ENCODE data around the gene HRCT1.

The HRCT1 gene

GRCh38 chr9:35945341-35946018, 39.5 kb downstream of the HRCT1 start:
- peak; percentile 84 to 88 for DNase-seq

- no peak for DNase-seq
These were observed 42.4 kb downstream of the HRCT1 start for GRCh38 chr9:35948451-35948850.

GRCh38 chr9:35948901-35949318, 42.9 kb downstream of the HRCT1 start:
- no peak for DNase-seq

- no peak for DNase-seq
These were observed 45.7 kb downstream of the HRCT1 start for GRCh38 chr9:35951736-35952135.

DNA sequence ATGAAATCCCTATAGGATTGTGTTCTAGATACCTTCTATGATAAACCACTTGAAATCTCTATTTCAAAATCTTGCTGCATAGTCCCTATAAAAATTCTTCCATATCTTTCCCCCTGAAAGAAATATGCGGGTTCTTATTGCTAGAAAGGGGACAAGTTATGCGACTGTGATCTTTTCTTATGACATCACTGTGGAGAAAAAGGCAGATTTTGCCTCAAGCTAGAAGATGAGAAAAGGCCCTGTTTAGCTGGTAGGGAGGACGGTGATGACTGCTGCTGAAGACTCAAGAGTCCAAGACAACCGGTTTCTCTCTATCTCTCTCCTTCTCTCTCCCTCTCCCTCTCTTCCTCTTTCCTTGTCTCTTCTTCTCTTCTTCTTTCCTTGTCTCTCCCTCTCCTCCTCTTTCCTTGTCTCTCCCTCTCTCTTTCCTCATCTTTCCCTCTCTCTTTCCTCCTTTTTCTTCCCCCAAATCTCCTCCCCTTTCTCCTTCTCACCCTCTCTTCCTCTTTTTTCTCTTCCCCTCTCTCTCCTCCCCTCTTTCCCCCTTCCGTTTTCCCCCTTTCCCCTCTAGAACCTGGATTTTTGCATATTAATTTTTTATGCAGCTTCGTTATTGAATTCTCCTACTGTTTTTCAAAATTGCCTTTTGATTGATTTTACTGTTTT, 46.7 kb downstream of the HRCT1 start:
- DNase-seq: no peak

DNA sequence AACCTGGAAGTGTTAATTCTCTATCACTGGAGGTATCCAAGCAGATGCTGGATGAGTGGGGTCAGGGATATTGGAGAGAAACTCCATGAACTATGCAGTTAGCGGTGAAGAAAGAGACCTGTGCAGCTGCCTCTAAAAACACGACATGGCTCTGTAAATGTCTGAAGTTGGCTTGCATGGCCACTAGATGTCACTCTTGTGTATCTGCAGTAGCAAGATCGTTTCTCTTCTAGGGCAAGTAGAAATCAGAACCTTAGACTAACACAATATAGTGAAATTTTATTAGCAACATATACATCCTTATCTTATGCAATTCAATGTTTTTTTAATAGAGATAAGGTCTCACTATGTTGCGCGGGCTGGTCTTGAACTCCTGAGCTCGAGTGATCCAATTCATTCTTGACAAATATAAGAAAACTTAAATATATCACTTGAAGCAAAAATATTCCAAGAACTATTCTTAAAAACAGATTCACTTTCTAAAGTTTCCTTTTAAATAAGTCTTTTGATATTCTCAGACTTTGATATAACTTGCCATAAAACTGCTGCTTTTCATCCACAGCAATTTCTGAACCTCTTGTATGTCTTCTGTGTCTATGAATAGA, 49.0 kb downstream of the HRCT1 start:
- DNase-seq: peak; percentile 59 to 82

DNA sequence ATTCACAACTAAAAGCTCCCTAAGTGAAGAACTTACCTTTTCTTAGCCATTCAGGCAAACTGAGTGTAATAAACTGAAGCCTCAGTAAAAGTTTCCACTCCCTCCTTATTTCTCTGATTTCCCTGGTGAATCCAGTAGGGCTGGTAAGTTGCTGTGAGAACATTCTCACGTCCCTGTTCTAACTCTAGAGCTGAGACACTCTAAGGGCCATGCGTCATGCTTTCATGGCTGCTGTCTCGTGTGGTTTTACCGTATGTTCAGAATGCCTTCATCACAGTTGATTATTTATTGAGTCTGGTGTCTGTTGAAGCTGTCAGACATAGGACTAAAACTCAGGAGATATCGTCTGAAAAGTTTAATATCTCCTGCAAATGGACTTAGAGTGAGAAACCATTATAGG, 50.6 kb downstream of the HRCT1 start:
- DNase-seq: no peak

Measured in NCI-H2081 (cell line).